SK-N-SH (cell line): ENCODE measurements around the gene SPEF2. TPM values are rescaled to one million over a fixed set of nuclear protein-coding genes. Genes with fewer than 3 reads are reported as not detected.

Experiments
- CTCF ChIA-PET: fragments of 300-600, 350-600 bp; formaldehyde crosslinking; extraction: SDS; loops from one replicate; lab custom pipeline; 2021; lab: Yijun Ruan, JAX
- POLR2A ChIA-PET: fragments of 350-600 bp; sonication (Branson Sonifier 250); formaldehyde crosslinking; extraction: SDS; loops from one replicate; lab custom pipeline; 2020; ENCODE audit warnings: antibody characterized with exemption, inconsistent platforms; lab: Yijun Ruan, JAX
- DNase-seq: peaks from one replicate; pipeline ENCODE4 v3.0.0; 2012
- H2AFZ ChIP-seq: fragments of 200-600 bp; sonication (generic); 2 replicates; pipeline ENCODE4 v1.8.1; 2016; ENCODE audit warnings: antibody characterized with exemption, mild to moderate bottlenecking, low read depth
- H3F3A ChIP-seq: fragments of 200-600 bp; sonication (generic); replicated peaks from 2 replicates; pipeline ENCODE3; 2016; ENCODE audit warnings: antibody characterized with exemption, mild to moderate bottlenecking; ENCODE audit not compliant: insufficient read depth
- H3K27ac ChIP-seq, 2 experiments: fragments of 200-500 bp in 1 of 2; fragments of 200-600 bp in 1 of 2; sonication (Bioruptor generic) in 1 of 2; sonication (generic), shearing (Covaris generic) in 1 of 2; 2 replicates each; pipeline versions ENCODE4 v1.5.1 to v1.6.1; 2014 to 2016; ENCODE audit warnings: low read depth in 2 of 2, inconsistent platforms in 1 of 2, low read length in 1 of 2, mild to moderate bottlenecking in 1 of 2, mixed read lengths in 1 of 2
- H3K27me3 ChIP-seq: fragments of 200-600 bp; sonication (generic), shearing (Covaris generic); 2 replicates; pipeline ENCODE4 v1.6.1; 2016; ENCODE audit warnings: mixed run types; ENCODE audit not compliant: insufficient read depth
- H3K36me3 ChIP-seq, 2 experiments: fragments of 200-500 bp in 1 of 2; fragments of 200-600 bp in 1 of 2; sonication (Bioruptor generic) in 1 of 2; sonication (generic) in 1 of 2; replicated peaks in 1 of 2; 2 replicates each; pipeline versions ENCODE3 to v1.5.1; 2014 to 2016; ENCODE audit warnings: low read length in 1 of 2, mild to moderate bottlenecking in 1 of 2; ENCODE audit not compliant: insufficient read depth in 2 of 2, control insufficient read depth in 1 of 2
- H3K4me1 ChIP-seq, 2 experiments: fragments of 200-500 bp in 1 of 2; fragments of 200-600 bp in 1 of 2; sonication (Bioruptor generic) in 1 of 2; sonication (generic), shearing (Covaris generic) in 1 of 2; 2 replicates each; pipeline versions ENCODE4 v1.5.1 to v1.6.1; 2014 to 2016; ENCODE audit warnings: low read depth in 1 of 2, low read length in 1 of 2, mixed run types in 1 of 2; ENCODE audit not compliant: insufficient read depth in 2 of 2, control insufficient read depth in 1 of 2
- H3K4me2 ChIP-seq: fragments of 200-600 bp; sonication (generic), shearing (Covaris generic); 2 replicates; pipeline ENCODE4 v1.6.1; 2017; ENCODE audit warnings: mixed run types
- H3K4me3 ChIP-seq, 2 experiments: fragments of 200-500 bp in 1 of 2; fragments of 200-600 bp in 1 of 2; sonication (Bioruptor generic) in 1 of 2; sonication (generic), shearing (Covaris generic) in 1 of 2; 2 replicates each; pipeline versions ENCODE4 v1.5.1 to v1.8.1; 2014 to 2016; ENCODE audit warnings: low read depth in 2 of 2, inconsistent platforms in 1 of 2, low read length in 1 of 2, mild to moderate bottlenecking in 1 of 2, mixed read lengths in 1 of 2, moderate library complexity in 1 of 2
- H3K79me2 ChIP-seq: fragments of 200-600 bp; sonication (generic); 2 replicates; pipeline ENCODE4 v1.8.1; 2017; ENCODE audit warnings: mild to moderate bottlenecking; ENCODE audit not compliant: insufficient read depth
- H3K9ac ChIP-seq: fragments of 200-600 bp; sonication (generic); 2 replicates; pipeline ENCODE4 v1.6.1; 2017; ENCODE audit warnings: mixed run types
- H3K9me2 ChIP-seq: fragments of 200-600 bp; sonication (generic); 2 replicates; pipeline ENCODE4 v1.6.1; 2017; ENCODE audit warnings: mixed run types
- H3K9me3 ChIP-seq: fragments of 200-600 bp; sonication (generic); 2 replicates; pipeline ENCODE4 v1.6.1; 2017; ENCODE audit warnings: mixed run types, mild to moderate bottlenecking, moderate library complexity
- H4K20me1 ChIP-seq: fragments of 200-600 bp; sonication (generic); 2 replicates; pipeline ENCODE4 v1.6.1; 2017; ENCODE audit warnings: mild to moderate bottlenecking, mixed run types; ENCODE audit not compliant: insufficient read depth
- CTCF ChIP-seq: fragments of 200-600 bp; sonication (generic); IDR thresholded peaks from 2 replicates; pipeline ENCODE4 v1.6.1; 2017; ENCODE audit warnings: antibody characterized with exemption, mild to moderate bottlenecking, moderate library complexity
- EZH2phosphoT487 ChIP-seq: fragments of 200-600 bp; sonication (generic); IDR thresholded peaks from 2 replicates; pipeline ENCODE4 v1.6.1; 2017; ENCODE audit warnings: low read depth, mixed run types, mild to moderate bottlenecking, antibody characterized with exemption, moderate library complexity, borderline replicate concordance
- GABPA ChIP-seq: IDR thresholded peaks from 2 replicates; pipeline ENCODE4 v1.4.0; 2012; ENCODE audit warnings: low read depth, mild to moderate bottlenecking
- GATA2 ChIP-seq: sonication (generic); formaldehyde crosslinking; IDR thresholded peaks from 2 replicates; pipeline ENCODE4 v1.5.0; 2020; ENCODE audit warnings: mild to moderate bottlenecking, missing genetic modification reagents
- MAX ChIP-seq: IDR thresholded peaks from 2 replicates; pipeline ENCODE4 v1.4.0; 2012; ENCODE audit warnings: low read depth
- MXI1 ChIP-seq: IDR thresholded peaks from 2 replicates; pipeline ENCODE4 v1.6.1; 2012; ENCODE audit warnings: mild to moderate bottlenecking, low read depth, low read length, improper control_type of control experiment
- NFIC ChIP-seq: IDR thresholded peaks from 2 replicates; pipeline ENCODE4 v1.4.0; 2012; ENCODE audit warnings: borderline replicate concordance
- NRF1 ChIP-seq: IDR thresholded peaks from 2 replicates; pipeline ENCODE4 v1.6.1; 2012; ENCODE audit warnings: low read depth, mild to moderate bottlenecking, low read length
- PBX3 ChIP-seq: IDR thresholded peaks from 2 replicates; pipeline ENCODE4; 2012
- POLR2AphosphoS5 ChIP-seq: IDR thresholded peaks from 2 replicates; pipeline ENCODE4 v1.6.1; 2012; ENCODE audit warnings: low read depth, low read length
- RAD21 ChIP-seq: IDR thresholded peaks from 2 replicates; pipeline ENCODE4 v1.6.1; 2012; ENCODE audit warnings: mild to moderate bottlenecking, low read length
- RCOR1 ChIP-seq: fragments of 150-350 bp; IDR thresholded peaks from 2 replicates; pipeline ENCODE4 v1.6.1; 2017; ENCODE audit warnings: antibody characterized with exemption, low read length
- REST ChIP-seq: IDR thresholded peaks from 2 replicates; pipeline ENCODE4 v1.6.1; 2012; ENCODE audit warnings: mild to moderate bottlenecking, low read depth, low read length, moderate library complexity
- RXRA ChIP-seq: IDR thresholded peaks from 2 replicates; pipeline ENCODE4 v1.4.0; 2012; ENCODE audit warnings: low read depth, mild to moderate bottlenecking, borderline replicate concordance
- SIN3A ChIP-seq: IDR thresholded peaks from 2 replicates; pipeline ENCODE4 v1.6.1; 2012; ENCODE audit warnings: low read depth, mild to moderate bottlenecking, low read length, moderate library complexity, borderline replicate concordance
- SMC3 ChIP-seq: IDR thresholded peaks from 2 replicates; pipeline ENCODE4 v1.6.1; 2012; ENCODE audit warnings: low read depth, low read length, improper control_type of control experiment
- TAF1 ChIP-seq: IDR thresholded peaks from 2 replicates; pipeline ENCODE4 v1.6.1; 2012; ENCODE audit warnings: low read depth, mild to moderate bottlenecking, low read length, moderate library complexity, borderline replicate concordance
- TEAD4 ChIP-seq: IDR thresholded peaks from 2 replicates; pipeline ENCODE4 v1.4.0; 2012; ENCODE audit warnings: mild to moderate bottlenecking, borderline replicate concordance; ENCODE audit not compliant: insufficient read depth
- WGBS: methylation state at CpG from one replicate; pipeline ENCODE4 v1.1.6; 2017; ENCODE audit warnings: low lambda C conversion rate; 5-methylcytosine and 5-hydroxymethylcytosine counted together
- polyA plus RNA-seq, 3 experiments: library from polyadenylated mRNA; depleted of rRNA; stranded (reverse); fragments of >200 nt; gene quantifications; 2 replicates each; pipeline ENCODE4 v1.2.3, GENCODE V29; 2012

SPEF2 gene
- polyA plus RNA-seq, 1 of the 3 experiments (the other 2 are of a cell fraction), result 1.6 TPM

GRCh38 chr5:35717718-35718117, 100.1 kb downstream of the SPEF2 start:
- Histone ChIP-seq H3K9me2 (no peaks in the 10 kb centered on the region), H3K4me2 (no peak overlapping the region), H3K27ac (no peak overlapping the region), H3K27me3 (no peaks in the 10 kb centered on the region), H3K9me3 (no peaks in the 10 kb centered on the region), H3F3A (no peaks in the 10 kb centered on the region), H3K4me3 (no peak overlapping the region), H2AFZ (no peak overlapping the region), H3K36me3 (no peaks in the 10 kb centered on the region), H3K9ac (no peak overlapping the region), H4K20me1 (no peaks in the 10 kb centered on the region), H3K79me2 (no peaks in the 10 kb centered on the region), H3K4me1 (no peaks in the 10 kb centered on the region)
- CTCF ChIA-PET, result no interaction called here
- POLR2A ChIA-PET, result no interaction called here
- TF ChIP-seq MXI1, result no peak
- no peak for TF ChIP-seq NFIC
- TF ChIP-seq EZH2phosphoT487, result no peak
- no peak for TF ChIP-seq MAX
- TF ChIP-seq RXRA, result no peak
- TF ChIP-seq GATA2, result no peak
- no peak for TF ChIP-seq POLR2AphosphoS5
- TF ChIP-seq CTCF, result no peak
- TF ChIP-seq GABPA, result no peak
- no peak for TF ChIP-seq RAD21
- no peak for TF ChIP-seq NRF1
- no peak for TF ChIP-seq PBX3
- TF ChIP-seq SMC3, result no peak
- TF ChIP-seq RCOR1, result no peak
- TF ChIP-seq TEAD4, result no peak
- TF ChIP-seq TAF1, result no peak
- no peak for TF ChIP-seq SIN3A
- TF ChIP-seq REST, result no peak
- no peak for DNase-seq
- 52% methylated on average over 5 of the region's 5 CpGs for WGBS
